GM18511 (cell line): Measurements from ENCODE around the gene IPO9.
"Not testable (repeated sequence)": the region's sequence is repeated elsewhere in the genome, so short reads cannot be mapped to it uniquely, and the experiment has no call there.

Experiments used
- ATAC-seq: cut with Tn5 transposase; IDR thresholded peaks from one replicate; pipeline ENCODE4 v1.9.1; 2021; ENCODE audit warnings: mild to moderate bottlenecking, moderate library complexity; ENCODE audit not compliant: unreplicated experiment

Gene IPO9

DNA sequence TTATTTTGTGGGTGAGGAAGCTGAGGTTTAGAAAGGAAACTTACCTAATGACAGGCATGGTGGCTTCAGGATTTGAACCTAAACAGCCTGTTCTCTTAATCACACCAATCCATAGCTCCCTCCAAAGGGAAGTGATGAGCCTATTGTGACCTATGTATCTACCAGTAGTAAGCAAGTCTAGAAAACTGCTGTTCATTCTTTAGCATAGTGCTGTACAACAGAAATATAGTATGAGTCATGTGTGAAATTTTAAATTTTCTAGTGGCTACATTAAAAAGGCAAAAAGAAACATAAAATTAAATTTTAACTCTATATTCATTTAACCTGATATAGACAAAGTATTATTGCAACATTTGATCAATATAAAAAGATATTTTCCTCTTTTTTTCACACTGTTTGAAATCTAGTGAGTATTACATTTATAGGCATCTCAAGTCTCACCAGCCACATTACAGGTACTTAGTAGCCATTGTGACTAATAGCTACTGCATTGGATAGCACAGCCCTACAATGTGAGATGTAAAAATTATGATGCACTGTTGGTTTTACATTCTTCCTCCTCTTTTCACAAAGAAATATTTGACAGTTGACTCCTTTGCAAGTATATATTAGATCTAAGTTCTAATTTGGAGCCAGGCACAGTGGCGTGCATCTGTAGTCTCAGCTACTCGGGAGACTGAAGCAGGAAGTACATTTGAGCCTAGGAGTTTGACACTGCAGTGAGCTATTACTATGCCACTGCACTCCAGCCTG, 16.6 kb downstream of the IPO9 start:
- no peak for ATAC-seq

DNA sequence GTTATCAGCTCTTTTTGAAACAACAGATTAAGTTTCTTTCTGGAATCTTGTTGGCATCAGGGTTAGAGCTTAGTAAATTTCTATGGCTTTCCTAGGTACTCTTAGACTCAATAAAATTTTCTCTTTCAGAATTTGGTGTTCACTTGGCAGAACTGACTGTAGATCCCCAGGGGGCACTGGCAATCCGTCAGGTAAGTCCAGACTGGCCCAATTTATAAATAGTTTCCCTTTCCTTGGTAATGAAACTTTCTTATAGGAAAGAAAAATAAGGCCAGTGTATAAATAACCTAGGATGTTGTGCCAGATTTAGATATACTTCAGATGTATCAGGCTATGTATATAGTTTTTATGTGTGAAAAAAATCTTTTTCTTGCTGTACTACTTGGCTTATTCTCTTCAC, 18.2 kb downstream of the IPO9 start:
- ATAC-seq: no peak

DNA sequence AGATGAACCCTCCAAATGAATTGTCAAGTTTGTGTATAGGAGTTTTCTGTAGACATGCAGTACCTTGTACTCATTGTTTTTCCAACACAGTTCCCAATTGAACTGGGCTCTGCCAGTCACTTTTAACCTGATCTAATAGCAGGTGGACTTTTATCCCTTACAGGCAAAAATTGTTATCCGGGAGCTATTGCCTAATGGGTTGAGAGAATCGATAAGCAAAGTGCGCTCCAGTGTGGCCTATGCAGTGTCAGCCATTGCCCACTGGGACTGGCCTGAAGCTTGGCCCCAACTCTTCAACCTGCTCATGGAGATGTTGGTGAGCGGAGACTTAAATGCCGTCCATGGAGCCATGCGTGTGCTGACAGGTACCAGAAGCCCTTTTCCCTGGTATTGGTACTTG, 19.3 kb downstream of the IPO9 start:
- no peak for ATAC-seq

DNA sequence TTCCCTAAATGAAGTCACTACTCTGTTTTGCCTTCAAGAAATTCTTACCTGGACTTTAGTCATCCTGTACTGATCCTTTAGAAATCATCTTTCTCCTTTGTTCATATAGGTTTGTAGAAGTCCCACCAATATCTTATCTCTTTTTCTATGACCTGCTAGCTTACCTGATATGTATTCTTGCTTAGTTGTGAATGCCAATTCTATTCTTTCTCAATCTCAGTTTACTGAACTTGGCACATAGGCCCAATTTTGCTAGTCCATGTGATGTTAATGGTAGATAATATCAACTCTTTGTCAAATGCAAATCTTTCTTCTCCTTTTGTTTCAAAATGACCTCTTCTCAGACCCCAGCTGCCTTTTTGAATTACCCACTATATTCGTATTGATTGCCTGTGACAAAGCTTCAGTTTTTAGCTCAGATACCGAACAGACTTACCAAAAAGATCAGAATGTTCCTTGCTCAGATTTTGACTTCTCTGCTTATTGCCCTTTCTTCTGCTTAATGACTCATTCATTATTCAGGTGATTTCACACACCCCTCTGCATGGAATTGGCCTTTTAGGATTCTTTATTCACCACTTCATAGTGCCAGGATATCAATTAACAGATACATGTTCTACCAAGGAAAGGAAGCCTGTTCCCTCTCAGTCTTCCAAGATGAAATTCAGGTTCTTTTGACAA, 20.6 kb downstream of the IPO9 start:
- ATAC-seq: no peak

DNA sequence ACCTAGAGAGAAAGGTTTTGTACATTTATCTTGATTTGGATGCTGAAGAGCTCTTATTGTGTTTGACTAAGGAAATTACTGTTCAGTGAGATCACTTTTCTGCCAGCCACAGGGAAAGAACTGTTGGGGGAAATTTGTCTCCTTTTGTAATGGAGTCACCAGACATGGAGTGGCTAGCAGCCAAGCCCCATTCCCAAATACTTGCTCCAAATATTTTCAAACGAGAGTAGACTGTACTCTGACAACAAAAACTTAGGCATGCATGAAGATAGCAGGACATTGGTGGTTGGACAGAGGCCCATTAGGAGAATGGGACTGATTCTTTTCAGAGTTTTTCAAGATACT, 21.1 kb downstream of the IPO9 start:
- no peak for ATAC-seq

DNA sequence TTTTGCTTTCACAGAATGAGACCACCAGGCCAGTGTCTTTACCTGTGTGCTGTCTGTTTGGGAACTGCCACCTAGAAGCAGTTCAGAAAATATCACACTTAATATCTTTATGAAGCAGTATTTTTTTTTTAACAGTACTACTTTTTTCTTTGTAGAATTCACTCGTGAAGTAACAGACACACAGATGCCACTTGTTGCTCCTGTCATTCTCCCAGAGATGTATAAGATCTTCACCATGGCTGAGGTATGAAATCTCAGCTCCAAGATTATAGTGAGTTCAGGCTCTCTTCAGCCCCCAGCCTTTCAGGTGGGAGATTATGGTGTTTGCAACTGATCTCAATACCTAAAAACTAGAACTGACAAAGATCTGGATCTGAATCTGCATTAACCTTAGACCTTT, 23.0 kb downstream of the IPO9 start:
- no peak for ATAC-seq

DNA sequence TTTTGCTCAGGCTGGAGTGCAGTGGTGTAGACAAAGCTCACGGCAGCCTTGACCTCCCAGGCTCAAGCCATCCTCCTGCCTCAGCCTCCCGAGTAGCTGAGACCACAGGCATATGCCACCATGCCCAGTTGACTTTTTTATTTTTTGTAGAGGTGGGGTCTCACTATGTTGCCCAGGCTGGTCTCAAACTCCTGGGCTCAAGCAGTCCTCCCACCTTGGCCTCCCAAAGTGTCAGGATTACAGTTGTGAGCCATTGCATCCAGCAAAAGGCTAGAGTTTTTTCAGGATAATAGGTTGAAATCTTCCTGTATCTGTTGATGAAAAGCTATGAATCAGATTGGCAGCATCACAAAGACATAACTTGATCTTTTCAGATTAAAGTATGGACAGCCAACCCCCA, 27.8 kb downstream of the IPO9 start:
- not testable (repeated sequence) for ATAC-seq

DNA sequence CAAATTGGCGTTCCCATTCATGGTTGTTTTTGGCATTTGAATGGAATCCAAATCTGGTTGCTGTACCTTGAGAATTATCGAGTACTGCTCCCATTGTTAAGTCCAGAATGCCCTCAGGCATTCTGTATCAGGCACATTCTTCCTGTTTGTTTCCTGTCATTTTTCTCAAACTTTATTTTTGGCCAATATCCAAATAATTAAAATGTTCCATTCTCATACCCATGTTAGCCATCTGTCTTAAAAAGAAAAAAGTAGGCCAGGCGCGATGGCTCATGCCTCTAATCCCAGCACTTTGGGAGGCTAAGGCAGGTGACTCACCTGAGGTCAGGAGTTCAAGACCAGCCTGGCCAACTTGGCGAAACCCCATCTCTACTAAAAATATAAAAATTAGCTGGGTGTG, 30.5 kb downstream of the IPO9 start:
- no peak for ATAC-seq

DNA sequence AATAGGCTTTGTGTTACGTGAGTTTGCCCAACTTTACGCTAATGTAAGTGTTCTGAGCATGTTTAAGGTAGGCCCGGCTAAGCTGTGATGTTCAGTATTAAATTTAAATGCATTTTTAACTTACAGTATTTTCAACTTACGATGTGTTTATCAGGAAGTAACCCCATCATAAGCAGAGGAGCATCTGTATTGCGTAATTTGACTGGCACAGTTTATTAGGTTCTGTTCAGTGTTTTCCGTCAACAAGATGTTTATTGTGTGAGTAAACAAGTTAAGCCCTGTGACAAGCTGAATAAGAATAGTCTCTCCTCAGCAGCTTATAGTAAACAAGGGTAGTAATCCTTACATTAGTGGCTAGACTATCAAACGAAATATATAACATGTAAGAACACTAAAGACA, 32.5 kb downstream of the IPO9 start:
- ATAC-seq: no peak

DNA sequence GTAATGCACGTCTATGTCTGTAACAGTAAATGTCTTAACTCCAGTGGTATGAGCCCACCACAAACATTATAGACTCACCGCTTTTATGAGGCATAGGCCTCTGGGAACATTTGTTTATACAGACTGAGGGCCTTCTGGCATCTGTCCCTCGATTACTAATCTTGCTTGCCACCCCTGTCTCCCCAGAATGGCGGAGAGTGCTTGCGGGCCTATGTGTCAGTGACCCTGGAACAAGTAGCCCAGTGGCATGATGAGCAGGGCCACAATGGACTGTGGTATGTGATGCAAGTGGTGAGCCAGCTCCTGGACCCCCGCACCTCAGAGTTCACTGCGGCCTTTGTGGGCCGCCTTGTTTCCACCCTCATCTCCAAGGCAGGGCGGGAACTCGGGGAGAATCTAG, 41.4 kb downstream of the IPO9 start:
- no peak for ATAC-seq

DNA sequence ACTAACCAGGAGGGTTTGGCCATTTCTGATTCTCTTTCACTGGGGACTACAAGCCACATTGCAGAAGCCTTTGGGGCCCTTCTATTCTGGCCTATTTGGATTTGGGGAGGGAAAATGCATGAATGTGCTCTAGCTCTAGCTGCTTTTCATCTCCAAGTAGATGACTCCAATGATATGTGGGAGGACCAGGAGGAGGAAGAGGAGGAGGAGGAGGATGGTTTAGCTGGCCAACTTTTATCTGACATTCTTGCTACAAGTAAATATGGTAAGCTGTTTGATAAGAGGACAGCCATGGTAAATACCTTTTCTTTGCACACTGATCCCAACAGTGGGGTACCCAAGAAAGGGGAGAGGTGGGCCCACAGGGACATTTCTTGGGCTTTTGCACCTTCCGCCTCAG, 45.7 kb downstream of the IPO9 start:
- ATAC-seq: no peak

DNA sequence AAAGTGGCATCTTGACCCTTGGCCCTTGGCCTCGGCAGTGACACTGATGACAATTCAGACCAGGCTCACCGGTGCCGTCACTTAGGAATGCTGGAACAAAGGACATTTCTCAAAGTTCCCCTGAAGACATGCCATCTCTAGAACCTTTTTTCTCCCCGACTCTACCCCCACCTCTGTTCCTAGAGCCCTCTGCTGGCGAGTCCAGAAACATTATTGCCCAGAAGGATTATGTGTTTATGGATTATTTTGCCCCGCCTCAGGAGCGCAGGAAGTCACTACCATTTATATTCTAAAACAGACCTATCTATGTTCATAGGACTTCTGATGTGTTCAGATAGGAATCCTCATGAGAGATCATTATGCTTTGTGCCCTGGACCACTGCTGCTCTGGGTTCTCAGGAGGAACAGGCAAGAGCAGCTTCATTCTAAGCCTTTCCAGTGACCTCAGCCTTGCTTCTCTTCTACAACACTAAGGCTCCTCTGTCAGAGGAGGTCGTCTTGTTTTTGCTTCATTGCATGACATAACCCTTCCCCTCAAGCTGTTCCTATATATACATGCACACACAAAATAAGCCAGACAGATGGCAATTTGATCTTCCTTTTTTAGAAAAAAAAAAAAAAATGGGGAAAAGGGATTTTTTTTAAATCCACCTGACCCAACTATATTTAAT, 47.3 kb downstream of the IPO9 start:
- ATAC-seq: no peak

DNA sequence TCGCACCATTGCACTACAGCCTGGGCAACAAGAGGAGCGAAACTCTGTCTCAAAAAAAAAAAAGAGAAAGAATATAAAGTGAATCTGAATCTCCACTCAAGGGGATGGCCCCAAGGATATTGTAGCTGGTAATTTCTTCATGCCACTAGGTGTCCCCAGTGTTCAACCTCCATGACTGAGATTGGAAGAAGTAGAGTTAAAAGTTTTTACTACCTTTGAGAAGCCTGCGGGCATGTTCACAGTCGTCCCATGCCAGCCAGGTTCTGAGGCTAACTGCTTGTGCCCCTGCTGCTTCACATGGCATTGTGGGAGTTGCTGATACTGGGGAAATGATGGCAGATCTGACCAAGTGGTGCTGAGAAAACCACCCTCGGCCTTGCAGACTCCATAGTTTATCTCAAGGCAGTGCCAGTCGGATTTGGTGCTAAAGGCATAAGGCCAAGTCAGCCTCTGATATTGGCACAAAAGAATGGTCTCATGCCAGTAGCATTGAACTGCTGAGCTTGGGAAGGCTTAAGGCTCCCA, 49.0 kb downstream of the IPO9 start:
- peak; percentile 51 for ATAC-seq

DNA sequence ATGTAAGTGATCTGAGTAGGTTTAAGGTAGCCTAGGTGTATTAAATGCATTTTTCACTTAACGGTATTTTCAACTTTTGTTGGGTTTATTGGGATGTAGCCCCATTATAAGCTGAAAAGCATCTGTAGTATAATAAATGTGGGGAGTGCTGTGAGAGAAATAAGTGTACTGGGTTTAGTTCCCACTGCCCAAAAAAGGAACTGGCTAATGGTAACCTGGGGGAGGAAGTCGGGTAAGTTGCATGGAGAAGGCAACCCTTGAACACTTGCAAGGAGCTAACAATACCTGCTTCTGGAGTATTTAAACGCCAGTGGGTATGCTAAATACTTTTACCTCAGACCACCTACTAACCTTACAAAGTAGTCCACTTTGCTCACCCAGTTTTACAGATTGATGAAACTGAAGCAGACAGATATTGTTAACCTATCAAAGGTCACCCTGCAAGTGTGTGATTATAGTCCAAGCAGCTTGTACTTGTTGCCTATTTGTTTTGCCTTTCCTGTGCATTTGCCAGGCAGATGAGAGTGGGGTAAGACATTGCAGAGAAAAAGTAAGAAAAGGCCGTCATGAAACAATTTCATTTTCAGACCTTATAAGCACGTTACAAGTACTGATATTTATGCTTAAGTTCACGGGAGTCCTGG, 52.1 kb downstream of the IPO9 start:
- no peak for ATAC-seq

DNA sequence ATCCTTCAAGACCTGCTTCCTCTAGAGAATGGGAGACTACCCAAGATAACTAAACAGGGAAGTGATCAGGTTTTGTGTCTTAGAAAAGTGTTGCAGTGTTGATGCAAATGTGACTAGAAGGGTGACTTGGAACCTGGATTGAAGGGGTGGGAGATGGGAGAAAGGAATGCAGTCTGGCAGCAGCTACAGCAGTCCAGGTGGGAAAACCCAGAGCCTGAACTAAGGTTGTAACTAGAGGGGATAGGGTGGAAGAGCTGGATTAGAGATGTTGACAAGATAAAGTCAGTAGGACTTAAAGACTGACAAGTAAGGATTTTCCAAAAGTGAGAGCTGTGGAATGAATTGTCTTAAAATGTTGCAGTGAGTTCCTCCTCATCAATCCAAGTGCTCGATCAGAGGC, 52.7 kb downstream of the IPO9 start:
- no peak for ATAC-seq

DNA sequence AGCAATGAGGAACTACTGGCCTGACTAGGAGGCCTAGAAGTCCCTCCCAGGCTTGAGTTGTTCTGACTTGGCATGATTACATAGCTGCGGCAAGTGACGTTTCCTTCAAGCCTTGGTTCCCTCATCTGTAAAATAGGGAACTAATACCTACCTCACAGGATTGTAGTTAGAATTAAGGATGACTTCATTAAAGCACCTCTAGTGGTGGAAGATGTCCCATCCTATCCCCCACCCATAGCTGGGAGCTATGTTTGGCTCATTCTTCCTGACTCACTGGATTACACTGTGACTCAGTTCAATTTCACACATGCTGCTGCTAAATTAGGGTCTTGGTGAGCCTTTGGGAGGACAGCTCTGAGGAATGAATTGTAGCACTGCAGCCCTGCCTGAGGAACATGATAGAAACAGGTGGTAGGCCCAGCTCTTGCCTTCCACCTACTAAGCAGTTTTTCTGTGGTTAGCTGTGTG, 53.7 kb downstream of the IPO9 start:
- peak; percentile 51 for ATAC-seq

DNA sequence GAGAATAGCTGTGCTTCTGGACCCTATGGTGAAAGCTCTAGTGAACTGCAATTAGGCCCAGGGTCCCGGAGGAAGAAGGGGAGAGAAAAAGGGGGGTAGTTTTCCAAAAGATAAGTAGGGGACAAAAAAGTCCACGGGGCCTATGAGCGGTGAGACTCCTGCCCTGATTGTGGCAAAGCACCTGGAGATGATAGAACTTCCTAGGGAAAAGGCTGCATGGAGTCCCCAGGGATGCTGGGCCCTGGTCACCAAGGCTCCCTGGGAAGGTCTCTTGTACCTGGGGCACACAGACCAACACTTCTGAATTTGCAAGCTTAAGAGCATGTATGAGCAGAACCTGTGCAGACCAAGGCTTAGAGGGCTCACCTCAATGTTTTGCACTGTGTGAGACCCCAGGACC, 54.3 kb downstream of the IPO9 start:
- ATAC-seq: no peak

DNA sequence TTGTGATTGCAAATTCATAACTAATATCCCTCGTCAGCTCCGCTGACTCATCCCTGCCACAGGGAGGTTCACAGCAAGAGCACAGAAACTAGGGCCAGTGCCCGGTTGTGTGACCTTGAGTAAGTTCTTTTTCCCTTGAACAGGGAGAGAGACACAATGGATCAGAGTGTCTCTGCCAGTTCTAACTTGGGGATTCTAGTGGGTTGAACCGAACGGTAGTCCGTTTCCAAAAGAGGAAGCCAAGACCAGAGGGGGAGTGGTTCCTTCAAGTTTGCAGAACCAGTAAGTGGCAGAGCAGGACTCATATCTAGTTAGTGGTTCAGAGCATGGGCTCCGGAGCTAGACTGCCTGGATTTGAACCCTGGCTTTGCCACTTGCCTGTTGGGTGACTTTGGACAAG, 54.8 kb downstream of the IPO9 start:
- ATAC-seq: no peak

DNA sequence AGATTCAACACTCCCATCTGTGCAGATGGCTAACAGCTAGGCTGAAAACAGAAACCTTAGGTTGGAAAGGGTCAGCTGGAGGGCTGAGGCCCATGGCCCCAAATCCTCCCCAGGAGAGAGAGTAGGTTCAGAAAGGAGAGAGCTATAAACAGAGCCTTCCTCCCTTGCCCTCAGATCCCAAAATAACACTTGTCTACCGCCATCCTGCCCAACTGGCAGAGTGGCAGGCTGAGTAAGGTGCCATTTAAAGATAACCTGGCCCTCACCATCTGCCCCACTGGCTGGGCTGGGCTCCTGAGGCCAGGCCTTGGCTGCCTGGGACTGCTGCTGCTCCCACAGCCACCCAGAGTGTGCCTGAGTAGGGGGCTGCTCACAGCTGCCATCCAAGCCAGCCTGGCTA, 55.5 kb downstream of the IPO9 start:
- ATAC-seq: no peak

DNA sequence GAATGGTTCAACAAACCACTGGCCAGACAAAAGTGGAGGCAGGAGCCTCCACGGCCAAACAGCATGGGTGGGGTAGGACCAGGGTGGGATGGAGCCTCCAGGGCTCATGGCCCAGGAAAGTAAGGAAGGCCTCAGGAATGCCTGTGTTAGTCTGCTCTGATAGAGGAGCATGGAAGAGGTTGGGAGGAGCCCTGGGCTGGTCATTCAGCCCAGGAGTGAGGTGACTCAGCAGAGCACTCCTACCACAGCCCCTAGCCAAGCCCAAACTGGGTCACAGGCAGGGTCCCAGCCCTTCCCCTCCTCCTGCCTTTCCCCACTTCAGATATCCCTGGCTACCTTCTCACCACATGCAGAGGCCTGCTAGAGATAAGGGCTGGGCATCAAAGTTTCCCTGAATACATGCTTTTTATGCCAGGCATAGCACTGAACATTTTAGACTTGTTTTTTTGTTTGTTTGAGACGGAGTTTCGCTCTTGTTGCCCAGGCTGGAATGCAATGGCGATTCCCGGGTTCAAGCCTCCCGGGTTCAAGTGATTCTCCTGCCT, 56.6 kb downstream of the IPO9 start:
- no peak for ATAC-seq
